PC-9 (cell line): ENCODE results near the gene AKAP13. TPM values are rescaled to one million over a fixed set of nuclear protein-coding genes. Genes with fewer than 3 reads are reported as not detected.
"Not testable (repeated sequence)": the region's sequence is repeated elsewhere in the genome, so short reads cannot be mapped to it uniquely, and the experiment has no call there.

Source experiments
- BruUV-seq: library from RNA; stranded (reverse); fragments of 400-500 nt; replicated peaks from 2 replicates; lab custom pipeline; 2021; lab: Mats Ljungman, UMichigan
- CTCF ChIA-PET: fragments of 300-600 bp; sonication (Branson Sonifier 250); formaldehyde crosslinking; loops from one replicate; lab custom pipeline; 2022; ENCODE audit warnings: antibody characterized with exemption; lab: Charles Lee
- POLR2A ChIA-PET: fragments of 300-600 bp; sonication (Branson Sonifier 250); formaldehyde crosslinking; loops from one replicate; lab custom pipeline; 2022; ENCODE audit warnings: antibody characterized with exemption; ENCODE audit not compliant: unreplicated experiment; lab: Charles Lee
- DNase-seq, 2 experiments: peaks; one replicate each; pipeline versions ENCODE4 v3.0.0 to v3.0.0-alpha.2; 2015 to 2022; ENCODE audit warnings: mixed read lengths in 1 of 2
- H2AFZ ChIP-seq: fragments of 200-600 bp; sonication (generic); 2 replicates; pipeline ENCODE4 v1.8.1; 2017; ENCODE audit warnings: antibody characterized with exemption
- H3F3A ChIP-seq: fragments of 200-600 bp; sonication (generic); 2 replicates; pipeline ENCODE4 v1.8.1; 2017; ENCODE audit warnings: antibody characterized with exemption, mild to moderate bottlenecking, low read depth; ENCODE audit not compliant: insufficient read depth
- H3K27ac ChIP-seq: fragments of 200-600 bp; sonication (generic); 2 replicates; pipeline ENCODE4 v1.6.1; 2016; ENCODE audit warnings: mixed run types
- H3K27me3 ChIP-seq: fragments of 200-600 bp; sonication (generic); 2 replicates; pipeline ENCODE4 v1.6.1; 2016; ENCODE audit warnings: low read depth, mixed run types; ENCODE audit not compliant: insufficient read depth
- H3K36me3 ChIP-seq: fragments of 200-600 bp; sonication (generic); 2 replicates; pipeline ENCODE4 v1.6.1; 2016; ENCODE audit warnings: low read depth, mixed run types
- H3K4me1 ChIP-seq: fragments of 200-600 bp; sonication (generic); replicated peaks from 2 replicates; pipeline ENCODE4 v1.6.1; 2016; ENCODE audit warnings: mixed run types; ENCODE audit not compliant: insufficient read depth
- H3K4me2 ChIP-seq: fragments of 200-600 bp; sonication (generic); 2 replicates; pipeline ENCODE4 v1.6.1; 2017; ENCODE audit warnings: mixed run types
- H3K4me3 ChIP-seq: fragments of 200-600 bp; sonication (generic); 2 replicates; pipeline ENCODE4 v1.6.1; 2016; ENCODE audit warnings: mixed run types
- H3K79me2 ChIP-seq: fragments of 200-600 bp; sonication (generic); 2 replicates; pipeline ENCODE4 v1.6.1; 2017; ENCODE audit warnings: low read depth, mixed run types
- H3K9me2 ChIP-seq: fragments of 200-600 bp; sonication (generic); 2 replicates; pipeline ENCODE4 v1.8.1; 2017; ENCODE audit warnings: mild to moderate bottlenecking; ENCODE audit not compliant: insufficient read depth
- H3K9me3 ChIP-seq: fragments of 200-600 bp; sonication (generic); 2 replicates; pipeline ENCODE4 v1.8.1; 2016; ENCODE audit warnings: low read depth; ENCODE audit not compliant: insufficient read depth
- H4K20me1 ChIP-seq: fragments of 200-600 bp; sonication (generic); 2 replicates; pipeline ENCODE4 v1.8.1; 2017; ENCODE audit not compliant: insufficient read depth
- CTCF ChIP-seq: fragments of 200-600 bp; sonication (generic); conservative IDR thresholded peaks from 2 replicates; pipeline ENCODE4 v1.6.1; 2017; ENCODE audit warnings: mixed run types, antibody characterized with exemption, mild to moderate bottlenecking, moderate library complexity
- EZH2 ChIP-seq: fragments of 200-600 bp; sonication (generic); IDR thresholded peaks from 2 replicates; pipeline ENCODE4 v1.8.0; 2017; ENCODE audit warnings: antibody characterized with exemption, low read depth
- intact Hi-C: fragments of 100-400 bp; cut with micrococcal nuclease; formaldehyde crosslinking; loops from one replicate; pipeline ENCODE4 v1.10.0; 2022; ENCODE audit not compliant: unreplicated experiment
- total RNA-seq: library from RNA; stranded (reverse); gene quantifications from 2 replicates; pipeline ENCODE4 v1.2.3, GENCODE V29; 2021

AKAP13 gene
- total RNA-seq, 1 experiment from 2014 or later: 82.5 TPM

DNA sequence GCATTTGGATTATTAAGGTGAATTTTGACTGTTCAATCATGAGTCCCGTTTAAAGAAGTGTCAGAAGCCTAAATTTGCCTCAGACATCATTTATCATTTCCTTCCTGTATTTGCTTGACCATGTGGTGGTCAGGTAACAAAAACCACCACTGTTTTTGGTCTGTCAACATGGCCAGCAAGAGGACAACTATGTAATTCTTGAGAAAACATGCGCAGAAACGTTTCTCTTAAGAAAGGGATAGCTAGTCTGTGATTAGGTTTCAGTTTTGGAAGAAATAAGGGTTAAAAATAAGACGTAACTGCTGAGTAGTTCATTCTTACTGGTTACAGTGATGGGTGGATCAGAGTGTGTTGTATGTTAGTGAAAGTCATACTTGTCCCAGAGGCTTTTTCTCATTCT lies 204.5 kb downstream of the AKAP13 start:
- peak overlapping the region; percentile 58; the same call in 1 of the 2 replicates for H3K4me2 ChIP-seq

DNA sequence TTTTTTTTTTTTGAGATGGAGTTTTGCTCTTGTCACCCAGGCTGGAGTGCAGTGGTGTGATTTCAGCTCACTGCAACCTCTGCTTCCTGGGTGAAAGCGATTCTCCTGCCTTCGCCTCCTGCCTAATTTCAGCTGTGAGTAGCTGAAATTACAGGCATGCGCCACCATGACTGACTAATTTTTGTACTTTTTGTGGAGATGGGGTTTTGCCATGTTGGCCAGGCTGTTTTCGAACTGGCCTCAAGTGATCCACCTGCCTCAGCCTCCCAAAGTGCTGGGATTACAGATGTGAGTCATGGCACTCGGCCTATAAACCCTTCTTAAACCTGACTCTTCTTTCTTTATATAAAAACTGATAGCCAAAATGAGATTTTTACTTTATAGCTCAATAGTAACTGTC lies 205.8 kb downstream of the AKAP13 start:
- DNase-seq, H4K20me1 ChIP-seq, H3K9me2 ChIP-seq, H3K27me3 ChIP-seq, H3K9me3 ChIP-seq, H3K36me3 ChIP-seq, BruUV-seq, H3K4me2 ChIP-seq, H3K4me3 ChIP-seq, H3K27ac ChIP-seq, H2AFZ ChIP-seq, CTCF ChIA-PET: not testable (repeated sequence)
- H3K4me1 ChIP-seq: peaks cover 74% of the 10 kb centered on the region
- H3K79me2 ChIP-seq: peaks cover 64% of the 10 kb centered on the region
- POLR2A ChIA-PET: interaction anchor here (0.7 kb wide), 3 partner anchors 16 to 37 kb away, joined by 5 to 6 read pairs (median 6); no protein-coding TSS in a partner anchor
- peaks cover 37% of the 10 kb centered on the region for H3F3A ChIP-seq
- intact Hi-C loops: loop anchor here (10.0 kb wide), 1 partner anchor 1001 kb away; no protein-coding TSS in a partner anchor

More for the DNA sequence above, 204.5 kb downstream of the AKAP13 start:
- Histone ChIP-seq H3K4me3 (no peak overlapping the region), H3K79me2 (peaks cover 52% of the 10 kb centered on the region), H2AFZ (no peak overlapping the region), H4K20me1 (no peaks in the 10 kb centered on the region), H3K9me2 (no peaks in the 10 kb centered on the region), H3K9me3 (no peaks in the 10 kb centered on the region), H3F3A (peaks cover 37% of the 10 kb centered on the region), H3K27me3 (no peaks in the 10 kb centered on the region), H3K36me3 (0 out of 2 replicates have a peak, but pooled peaks cover 8% of the 10 kb centered on the region), H3K4me1 (peaks cover 72% of the 10 kb centered on the region), H3K27ac (peak overlapping the region; percentile 83)
- POLR2A ChIA-PET: no interaction called here
- TF ChIP-seq EZH2 (no peak), CTCF (no peak)
- DNase-seq: no peak
- intact Hi-C loops: loop anchor here (5.0 to 10.0 kb wide), 3 partner anchors 93 to 1000 kb away; no protein-coding TSS in a partner anchor
- BruUV-seq: no TSS peak
- CTCF ChIA-PET: no interaction called here

DNA sequence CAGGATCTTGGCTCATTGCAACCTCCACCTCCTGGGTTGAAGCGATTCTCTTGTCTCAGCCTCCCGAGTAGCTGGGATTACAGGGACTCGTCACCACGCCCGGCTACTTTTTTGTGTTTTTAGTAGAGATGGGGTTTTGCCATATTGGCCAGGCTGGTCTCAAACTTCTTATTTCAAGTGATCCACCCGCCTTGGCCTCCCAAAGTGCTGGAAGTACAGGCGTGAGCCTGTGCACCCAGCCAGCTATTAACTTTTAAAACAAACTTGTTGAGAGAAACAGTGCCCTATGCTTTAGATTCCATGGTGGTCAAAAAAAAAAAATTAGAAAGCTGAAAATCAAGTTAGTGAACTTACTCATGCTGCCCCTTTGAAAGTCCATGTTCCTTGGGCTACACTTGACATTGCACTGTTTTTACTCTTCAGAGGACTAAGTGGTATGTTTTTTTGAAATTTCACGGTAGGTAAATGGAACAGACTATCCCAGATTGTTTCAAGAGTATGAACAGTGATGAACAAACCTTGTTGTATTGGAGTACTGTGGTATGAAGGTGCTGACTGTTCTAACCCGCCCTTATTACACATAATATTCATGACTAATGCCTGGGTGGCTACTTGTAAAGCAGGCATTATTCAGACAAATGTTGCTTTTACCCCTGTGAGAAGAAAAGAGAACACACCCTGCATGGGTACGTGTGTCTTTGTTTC lies 207.5 kb downstream of the AKAP13 start:
- peak; percentile 4 to 86 for DNase-seq
- Histone ChIP-seq H2AFZ (no peak overlapping the region), H3K9me2 (no peaks in the 10 kb centered on the region), H3K4me2 (peak overlapping the region; percentile 44), H3K36me3 (0 out of 2 replicates have a peak, but pooled peaks cover 4% of the 10 kb centered on the region), H4K20me1 (no peaks in the 10 kb centered on the region), H3K9me3 (no peaks in the 10 kb centered on the region), H3K79me2 (peaks cover 71% of the 10 kb centered on the region), H3K27ac (peak overlapping the region; percentile 86), H3K4me3 (no peak overlapping the region), H3K27me3 (no peaks in the 10 kb centered on the region), H3K4me1 (peaks cover 76% of the 10 kb centered on the region), H3F3A (peaks cover 45% of the 10 kb centered on the region)
- no peak for TF ChIP-seq EZH2
- TF ChIP-seq CTCF: no peak
- intact Hi-C loops: loop anchor here (10.0 kb wide), 1 partner anchor 1003 kb away; no protein-coding TSS in a partner anchor
- BruUV-seq: no TSS peak
- POLR2A ChIA-PET: no interaction called here
- CTCF ChIA-PET: interaction anchor here (1.1 kb wide), 1 partner anchor 99 kb away, joined by 3 read pairs; no protein-coding TSS in a partner anchor
